ENCODE data around the gene ZNF609. TPM values are rescaled to one million over a fixed set of nuclear protein-coding genes. Genes with fewer than 3 reads are reported as not detected.
"Not testable (repeated sequence)": the region's sequence is repeated elsewhere in the genome, so short reads cannot be mapped to it uniquely, and the experiment has no call there.

The ZNF609 gene
- total RNA-seq, 1 donor from 2014 or later: 16.0 TPM

DNA sequence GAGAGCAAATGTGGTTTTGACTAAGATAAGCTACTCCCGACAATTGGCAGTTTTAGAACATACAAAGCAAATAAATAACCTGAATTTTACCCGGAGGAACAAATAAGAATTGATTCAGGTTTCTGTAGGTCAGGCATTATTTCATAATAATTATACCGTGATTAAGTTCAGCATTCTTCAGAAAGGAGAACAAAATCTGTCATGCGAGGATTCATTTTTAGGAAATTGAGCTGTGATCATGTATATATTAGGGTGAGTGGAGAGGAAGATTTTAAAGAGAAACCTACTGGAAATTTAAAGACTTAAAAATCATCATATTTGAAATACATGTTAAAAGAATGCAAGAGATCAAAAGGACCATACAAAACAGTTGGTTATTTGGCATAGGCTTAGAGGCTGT lies 20.5 kb downstream of the ZNF609 start:
- no peaks in the 10 kb centered on the region for H3K9me3 ChIP-seq
- TF ChIP-seq, protein P1, sequence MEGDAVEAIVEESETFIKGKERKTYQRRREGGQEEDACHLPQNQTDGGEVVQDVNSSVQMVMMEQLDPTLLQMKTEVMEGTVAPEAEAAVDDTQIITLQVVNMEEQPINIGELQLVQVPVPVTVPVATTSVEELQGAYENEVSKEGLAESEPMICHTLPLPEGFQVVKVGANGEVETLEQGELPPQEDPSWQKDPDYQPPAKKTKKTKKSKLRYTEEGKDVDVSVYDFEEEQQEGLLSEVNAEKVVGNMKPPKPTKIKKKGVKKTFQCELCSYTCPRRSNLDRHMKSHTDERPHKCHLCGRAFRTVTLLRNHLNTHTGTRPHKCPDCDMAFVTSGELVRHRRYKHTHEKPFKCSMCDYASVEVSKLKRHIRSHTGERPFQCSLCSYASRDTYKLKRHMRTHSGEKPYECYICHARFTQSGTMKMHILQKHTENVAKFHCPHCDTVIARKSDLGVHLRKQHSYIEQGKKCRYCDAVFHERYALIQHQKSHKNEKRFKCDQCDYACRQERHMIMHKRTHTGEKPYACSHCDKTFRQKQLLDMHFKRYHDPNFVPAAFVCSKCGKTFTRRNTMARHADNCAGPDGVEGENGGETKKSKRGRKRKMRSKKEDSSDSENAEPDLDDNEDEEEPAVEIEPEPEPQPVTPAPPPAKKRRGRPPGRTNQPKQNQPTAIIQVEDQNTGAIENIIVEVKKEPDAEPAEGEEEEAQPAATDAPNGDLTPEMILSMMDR (IDR thresholded peaks at IDR 0.05): no peak
- no peaks in the 10 kb centered on the region for H3K36me3 ChIP-seq
- H3K4me1 ChIP-seq: no peaks in the 10 kb centered on the region
- no peak overlapping the region for H3K4me3 ChIP-seq
- no peak overlapping the region for H3K27ac ChIP-seq
- no peaks in the 10 kb centered on the region for H3K27me3 ChIP-seq
- intact Hi-C loops (cut with DNase I): no loop called here
- no peak for DNase-seq (ENCODE audit: low spot score in 2 of 2)

DNA sequence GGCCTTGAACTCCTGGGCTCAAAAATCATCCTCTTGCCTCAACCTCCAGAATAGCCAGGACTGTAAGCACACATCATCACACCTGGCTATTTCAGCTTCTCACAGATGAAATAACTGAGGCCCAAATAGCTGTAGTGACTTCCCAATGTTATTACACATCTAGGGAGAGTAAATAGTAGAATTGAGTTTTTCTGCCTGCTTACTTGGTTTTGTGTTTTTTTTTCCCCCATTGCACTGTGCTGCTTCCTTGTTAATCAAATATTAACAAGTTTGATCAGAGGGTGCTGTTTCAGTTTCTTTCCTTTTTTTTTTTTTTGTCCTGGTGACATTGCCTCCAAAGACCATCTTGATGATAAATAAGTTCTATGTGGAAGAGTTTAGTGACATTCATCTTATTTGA lies 23.4 kb downstream of the ZNF609 start:
- Histone ChIP-seq H3K9me3 (no peaks in the 10 kb centered on the region), H3K4me1 (no peaks in the 10 kb centered on the region), H3K27me3 (no peaks in the 10 kb centered on the region), H3K36me3 (peaks cover 0 to 2% of the 10 kb centered on the region in 2 donors), H3K27ac (no peak overlapping the region), H3K4me3 (no peak overlapping the region)
- intact Hi-C loops (cut with DNase I): no loop called here
- DNase-seq (ENCODE audit: low spot score in 2 of 2): no peak
- TF ChIP-seq, protein P1 (IDR thresholded peaks at IDR 0.05): no peak

DNA sequence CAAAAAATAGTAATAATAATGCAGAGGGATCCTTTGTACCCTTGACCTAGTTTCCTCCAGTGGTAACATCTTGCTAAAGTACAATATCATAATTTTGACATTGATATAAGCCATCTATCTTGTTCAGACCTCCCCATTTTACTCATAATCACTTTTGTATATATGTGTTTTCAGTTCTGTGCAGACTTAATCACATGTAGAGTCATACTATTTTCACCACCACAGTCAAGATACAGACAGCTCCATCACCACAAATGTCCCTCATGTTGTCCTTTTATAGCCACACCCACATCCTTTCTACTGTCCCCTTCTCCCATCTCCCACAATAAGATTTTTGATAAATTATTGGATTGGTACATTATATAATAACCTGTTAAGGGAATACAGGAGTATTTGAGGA lies 25.4 kb downstream of the ZNF609 start:
- intact Hi-C loops (cut with DNase I): no loop called here
- H3K4me1 ChIP-seq: no peaks in the 10 kb centered on the region
- no peak overlapping the region for H3K27ac ChIP-seq
- H3K27me3 ChIP-seq: no peaks in the 10 kb centered on the region
- H3K36me3 ChIP-seq: peaks cover 4 to 7% of the 10 kb centered on the region in 2 donors
- no peaks in the 10 kb centered on the region for H3K9me3 ChIP-seq
- TF ChIP-seq, protein P1 (IDR thresholded peaks at IDR 0.05): no peak
- H3K4me3 ChIP-seq: no peak overlapping the region
- DNase-seq (ENCODE audit: low spot score in 2 of 2): no peak

DNA sequence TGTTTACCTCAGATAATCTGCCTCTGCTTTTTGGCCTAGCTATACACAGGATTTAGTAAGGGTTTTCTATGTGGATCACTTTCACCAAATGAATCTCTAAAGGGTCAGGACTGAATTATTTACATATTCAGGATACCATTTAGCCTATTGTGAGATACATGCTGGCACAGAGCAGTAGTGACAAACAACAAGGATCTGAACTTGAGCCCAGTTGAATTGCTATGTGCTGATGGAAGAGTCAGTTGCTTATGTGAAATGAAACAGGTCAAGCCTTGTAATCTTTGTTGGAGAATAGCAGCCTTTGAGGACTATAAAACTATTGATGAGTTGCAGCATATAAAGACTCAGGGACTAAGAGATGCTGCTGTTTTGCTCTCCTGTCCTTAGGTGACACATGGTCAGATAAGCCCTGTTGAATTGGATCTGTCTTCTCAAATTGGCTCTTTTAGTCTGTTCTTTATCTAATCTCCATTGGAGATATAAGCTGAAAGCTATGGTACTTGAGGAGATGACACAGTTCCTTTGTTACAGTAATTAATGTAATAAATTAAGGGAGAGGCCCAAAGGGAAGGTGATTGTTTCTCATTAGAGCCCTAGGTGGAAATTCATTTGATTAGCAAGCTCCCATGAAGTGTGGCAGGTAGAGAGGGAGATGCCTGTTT lies 30.4 kb downstream of the ZNF609 start:
- intact Hi-C loops (cut with DNase I): no loop called here
- TF ChIP-seq, protein P1 (IDR thresholded peaks at IDR 0.05): no peak
- Histone ChIP-seq H3K36me3 (peaks cover 4 to 11% of the 10 kb centered on the region in 2 donors), H3K27me3 (no peaks in the 10 kb centered on the region), H3K4me1 (no peaks in the 10 kb centered on the region), H3K4me3 (no peak overlapping the region), H3K9me3 (no peaks in the 10 kb centered on the region), H3K27ac (no peak overlapping the region)
- no peak for DNase-seq (ENCODE audit: low spot score in 2 of 2)

DNA sequence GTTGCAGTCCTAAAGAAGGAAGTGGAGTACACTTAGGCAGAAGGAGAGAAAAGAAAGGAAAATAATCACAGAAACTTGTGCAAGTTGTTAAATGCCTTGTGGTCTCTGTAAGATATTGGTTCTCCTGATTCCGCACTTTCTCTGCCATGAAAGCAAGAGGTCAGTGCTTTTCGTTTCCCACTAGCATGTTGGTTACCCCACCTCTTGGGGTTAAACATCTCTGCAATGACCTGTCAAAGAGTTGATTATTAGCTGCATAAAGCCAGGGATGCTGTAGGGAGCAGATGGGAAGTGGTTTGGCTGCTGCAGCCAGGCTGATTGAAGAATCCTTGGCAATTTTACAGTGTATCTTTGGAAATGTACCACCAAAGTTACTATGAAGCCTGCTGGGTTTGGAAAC lies 33.3 kb downstream of the ZNF609 start:
- TF ChIP-seq, protein P1 (IDR thresholded peaks at IDR 0.05): no peak
- intact Hi-C loops (cut with DNase I): no loop called here
- no peaks in the 10 kb centered on the region for H3K9me3 ChIP-seq
- peaks cover 4 to 11% of the 10 kb centered on the region in 2 donors for H3K36me3 ChIP-seq
- no peaks in the 10 kb centered on the region for H3K4me1 ChIP-seq
- no peak for DNase-seq (ENCODE audit: low spot score in 2 of 2)
- H3K27ac ChIP-seq: no peak overlapping the region
- H3K27me3 ChIP-seq: no peaks in the 10 kb centered on the region
- no peak overlapping the region for H3K4me3 ChIP-seq

DNA sequence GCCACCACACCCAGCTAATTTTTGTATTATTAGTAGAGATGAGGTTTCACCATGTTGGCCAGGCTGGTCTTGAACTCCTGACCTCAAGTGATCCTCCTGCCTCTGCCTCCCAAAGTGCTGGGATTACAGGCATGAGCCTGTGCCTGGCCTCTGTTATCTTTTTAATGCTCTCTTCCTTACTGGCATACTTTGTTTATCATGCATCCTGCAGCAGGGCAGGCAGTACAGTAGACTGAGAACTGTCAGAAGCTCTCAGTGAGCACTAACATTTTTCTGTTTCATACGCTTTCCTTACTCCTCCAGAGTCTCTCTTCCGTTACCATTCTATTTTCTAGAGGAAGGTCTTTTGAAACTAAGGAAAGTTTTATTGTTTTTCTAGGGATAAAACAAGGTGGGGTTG lies 35.6 kb downstream of the ZNF609 start:
- H3K4me1 ChIP-seq; DNase-seq (ENCODE audit: low spot score in 2 of 2); H3K27ac ChIP-seq; intact Hi-C loops (cut with DNase I); H3K9me3 ChIP-seq; H3K27me3 ChIP-seq; H3K4me3 ChIP-seq: not testable (repeated sequence)
- peaks cover 11 to 22% of the 10 kb centered on the region in 2 donors for H3K36me3 ChIP-seq

All from ascending aorta (tissue), 2 donors.